ENCODE results near the gene CRABP1. TPM values are rescaled to one million over a fixed set of nuclear protein-coding genes. Genes with fewer than 3 reads are reported as not detected.

CRABP1 gene
- total RNA-seq, 2 donors from 2014 or later = not detected

DNA sequence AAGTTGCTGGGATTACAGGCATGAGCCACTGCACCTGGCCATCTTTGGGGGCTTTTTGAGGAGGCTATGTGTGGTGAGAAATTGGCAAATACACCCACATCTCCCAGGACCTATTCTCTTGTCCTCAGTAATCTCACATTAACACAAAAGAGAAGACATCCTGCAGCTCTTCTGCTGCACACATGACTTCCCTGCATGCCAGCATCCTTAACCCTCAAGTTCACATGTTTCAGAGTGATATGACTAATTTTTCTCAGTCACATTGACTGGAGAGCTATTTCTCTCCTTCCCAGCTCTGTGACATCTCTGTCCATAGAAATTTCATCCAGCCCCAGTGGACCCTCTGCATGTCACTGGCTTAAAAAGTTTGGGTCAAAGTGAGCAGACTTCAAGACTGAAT lies 38.8 kb upstream of the CRABP1 start:
- peaks cover 6% of the 10 kb centered on the region for H3K4me1 ChIP-seq (replicated peaks)
- H3K27me3 ChIP-seq (replicated peaks; ENCODE audit: insufficient read depth) = no peaks in the 10 kb centered on the region
- no peaks in the 10 kb centered on the region for H3K36me3 ChIP-seq
- TF ChIP-seq POLR2AphosphoS5 (IDR thresholded peaks at IDR 0.05) = no peak
- TF ChIP-seq, protein P1, sequence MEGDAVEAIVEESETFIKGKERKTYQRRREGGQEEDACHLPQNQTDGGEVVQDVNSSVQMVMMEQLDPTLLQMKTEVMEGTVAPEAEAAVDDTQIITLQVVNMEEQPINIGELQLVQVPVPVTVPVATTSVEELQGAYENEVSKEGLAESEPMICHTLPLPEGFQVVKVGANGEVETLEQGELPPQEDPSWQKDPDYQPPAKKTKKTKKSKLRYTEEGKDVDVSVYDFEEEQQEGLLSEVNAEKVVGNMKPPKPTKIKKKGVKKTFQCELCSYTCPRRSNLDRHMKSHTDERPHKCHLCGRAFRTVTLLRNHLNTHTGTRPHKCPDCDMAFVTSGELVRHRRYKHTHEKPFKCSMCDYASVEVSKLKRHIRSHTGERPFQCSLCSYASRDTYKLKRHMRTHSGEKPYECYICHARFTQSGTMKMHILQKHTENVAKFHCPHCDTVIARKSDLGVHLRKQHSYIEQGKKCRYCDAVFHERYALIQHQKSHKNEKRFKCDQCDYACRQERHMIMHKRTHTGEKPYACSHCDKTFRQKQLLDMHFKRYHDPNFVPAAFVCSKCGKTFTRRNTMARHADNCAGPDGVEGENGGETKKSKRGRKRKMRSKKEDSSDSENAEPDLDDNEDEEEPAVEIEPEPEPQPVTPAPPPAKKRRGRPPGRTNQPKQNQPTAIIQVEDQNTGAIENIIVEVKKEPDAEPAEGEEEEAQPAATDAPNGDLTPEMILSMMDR (IDR thresholded peaks at IDR 0.05) = no peak
- TF ChIP-seq POLR2A (IDR thresholded peaks at IDR 0.05) = no peak
- no peaks in the 10 kb centered on the region for H3K9me3 ChIP-seq
- no peak overlapping the region for H3K4me3 ChIP-seq
- DNase-seq (ENCODE audit: low spot score) = no peak
- H3K27ac ChIP-seq = no peak overlapping the region
- intact Hi-C loops (cut with DNase I) = loop anchor here (10.0 kb wide), 1 partner anchor 183 kb away; no protein-coding TSS in a partner anchor

- intact Hi-C loops (cut with DNase I) = loop anchor here (10.0 kb wide), 1 partner anchor 183 kb away; no protein-coding TSS in a partner anchor
These were observed 38.3 kb upstream of the CRABP1 start for GRCh38 chr15:78301828-78302227.

DNA sequence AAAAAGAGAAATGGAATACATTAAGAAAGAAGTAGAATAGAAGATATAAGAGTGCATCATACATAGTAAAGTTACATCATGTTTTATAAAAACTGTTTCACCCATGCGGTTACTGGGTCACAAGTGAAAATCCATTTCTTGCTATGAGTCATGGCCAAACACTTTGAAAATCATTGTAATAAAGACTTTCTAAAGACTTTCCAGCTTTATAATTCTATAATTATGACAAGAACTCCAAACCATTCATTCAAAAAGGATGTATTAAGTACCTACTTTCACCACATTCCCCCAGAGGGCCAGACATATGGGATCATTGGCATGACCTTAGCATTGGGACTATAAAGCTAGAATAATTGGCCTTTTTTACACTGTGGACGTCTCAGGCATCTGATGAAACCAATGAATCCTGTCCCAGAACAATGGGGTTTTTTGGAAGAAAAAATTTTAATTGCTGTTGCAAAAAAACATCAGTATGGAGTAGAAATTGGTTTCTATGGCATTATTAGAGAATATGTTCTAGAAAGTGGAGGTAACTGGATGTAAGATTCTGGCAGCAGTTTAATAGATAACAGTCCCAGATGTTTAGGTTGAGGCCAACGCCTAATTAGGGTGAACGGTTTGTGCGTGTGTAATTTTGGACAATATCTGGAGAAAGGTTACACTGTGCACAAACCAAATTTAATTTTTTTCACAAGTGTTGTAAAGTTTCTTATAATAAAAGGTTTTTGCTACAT lies 37.4 kb upstream of the CRABP1 start:
- intact Hi-C loops (cut with DNase I) = loop anchor here (10.0 kb wide), 1 partner anchor 182 kb away; no protein-coding TSS in a partner anchor
- no peaks in the 10 kb centered on the region for H3K36me3 ChIP-seq

More at GRCh38 chr15:78301828-78302227, 38.3 kb upstream of the CRABP1 start:
- Histone ChIP-seq H3K27me3 (replicated peaks; ENCODE audit: insufficient read depth) (no peaks in the 10 kb centered on the region), H3K4me3 (no peak overlapping the region), H3K27ac (no peak overlapping the region), H3K4me1 (replicated peaks) (peaks cover 6% of the 10 kb centered on the region), H3K9me3 (no peaks in the 10 kb centered on the region), H3K36me3 (no peaks in the 10 kb centered on the region)
- 12% methylated on average over 3 of the region's 3 CpGs for WGBS
- no peak for DNase-seq (ENCODE audit: low spot score)
- TF ChIP-seq, protein P1 (IDR thresholded peaks at IDR 0.05) = no peak
- TF ChIP-seq POLR2AphosphoS5 (IDR thresholded peaks at IDR 0.05) (no peak), POLR2A (IDR thresholded peaks at IDR 0.05) (no peak)

DNA sequence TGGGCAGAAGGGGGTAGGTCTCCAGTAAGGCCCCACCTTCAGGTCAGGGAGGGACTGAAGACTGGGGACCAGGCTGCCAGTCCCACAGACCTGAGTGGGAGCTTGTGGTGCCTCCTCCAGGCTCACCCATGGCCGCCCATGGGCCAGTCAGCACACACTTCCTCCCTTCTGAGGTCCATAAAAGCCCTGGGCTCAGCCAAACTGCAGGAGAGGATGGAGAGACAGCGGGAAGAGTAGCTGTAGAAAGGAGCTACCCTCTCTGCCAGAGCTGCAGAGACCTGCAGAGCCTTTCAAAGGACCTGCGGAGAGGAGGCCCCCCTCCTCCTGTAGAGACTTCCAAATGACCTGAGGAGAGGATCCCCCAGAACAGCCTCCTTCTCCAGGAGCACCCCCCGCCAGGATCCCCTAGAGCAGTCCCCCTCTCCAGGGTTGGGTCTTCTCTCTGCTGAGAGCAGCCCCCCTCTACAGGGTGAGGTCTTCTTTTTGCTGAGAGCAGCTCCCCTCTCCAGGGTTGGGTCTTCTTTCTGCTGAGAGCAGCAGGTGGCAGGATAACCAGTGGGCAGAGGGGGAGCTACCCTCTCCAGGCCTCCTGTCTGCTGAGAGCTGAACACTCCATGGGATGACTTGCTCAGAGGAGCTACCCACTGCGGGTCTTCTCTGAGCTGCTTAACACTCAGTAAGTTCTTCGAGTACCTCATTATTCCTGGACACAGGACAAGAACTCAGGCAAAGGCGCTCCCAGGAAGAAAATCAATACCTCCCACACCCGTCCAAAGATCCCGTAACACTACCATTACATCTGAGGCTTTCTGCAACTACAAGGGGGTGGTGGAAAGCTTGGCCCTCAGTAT lies 35.7 kb upstream of the CRABP1 start:
- Histone ChIP-seq H3K27me3 (replicated peaks; ENCODE audit: insufficient read depth) (no peaks in the 10 kb centered on the region), H3K27ac (no peak overlapping the region), H3K36me3 (no peaks in the 10 kb centered on the region), H3K9me3 (no peaks in the 10 kb centered on the region), H3K4me3 (no peak overlapping the region), H3K4me1 (replicated peaks) (no peaks in the 10 kb centered on the region)
- TF ChIP-seq POLR2A (IDR thresholded peaks at IDR 0.05) = no peak
- TF ChIP-seq, protein P1 (IDR thresholded peaks at IDR 0.05) = no peak
- TF ChIP-seq POLR2AphosphoS5 (IDR thresholded peaks at IDR 0.05) = no peak
- DNase-seq (ENCODE audit: low spot score) = no peak
- WGBS = 78% methylated on average over 9 of the region's 9 CpGs
- intact Hi-C loops (cut with DNase I) = loop anchor here (5.0 to 10.0 kb wide), 2 partner anchors 118 to 180 kb away; no protein-coding TSS in a partner anchor

More for the DNA sequence above, 37.4 kb upstream of the CRABP1 start:
- peaks cover 6% of the 10 kb centered on the region for H3K4me1 ChIP-seq (replicated peaks)
- H3K9me3 ChIP-seq = no peaks in the 10 kb centered on the region
- H3K27me3 ChIP-seq (replicated peaks; ENCODE audit: insufficient read depth) = no peaks in the 10 kb centered on the region
- no peak for TF ChIP-seq POLR2A (IDR thresholded peaks at IDR 0.05)
- TF ChIP-seq, protein P1 (IDR thresholded peaks at IDR 0.05) = no peak
- TF ChIP-seq POLR2AphosphoS5 (IDR thresholded peaks at IDR 0.05) = no peak
- WGBS = 66% methylated on average over 5 of the region's 5 CpGs
- H3K27ac ChIP-seq = no peak overlapping the region
- H3K4me3 ChIP-seq = no peak overlapping the region
- DNase-seq (ENCODE audit: low spot score) = no peak
